CD1c-positive myeloid dendritic cell (primary cell): ENCODE data around the gene FHAD1.
"Not testable (repeated sequence)": the region's sequence is repeated elsewhere in the genome, so short reads cannot be mapped to it uniquely, and the experiment has no call there.

Experiments used
- DNase-seq: peaks from one replicate; pipeline ENCODE4 v3.0.0-alpha.2; 2016; ENCODE audit errors: extremely low spot score

The FHAD1 gene

DNA sequence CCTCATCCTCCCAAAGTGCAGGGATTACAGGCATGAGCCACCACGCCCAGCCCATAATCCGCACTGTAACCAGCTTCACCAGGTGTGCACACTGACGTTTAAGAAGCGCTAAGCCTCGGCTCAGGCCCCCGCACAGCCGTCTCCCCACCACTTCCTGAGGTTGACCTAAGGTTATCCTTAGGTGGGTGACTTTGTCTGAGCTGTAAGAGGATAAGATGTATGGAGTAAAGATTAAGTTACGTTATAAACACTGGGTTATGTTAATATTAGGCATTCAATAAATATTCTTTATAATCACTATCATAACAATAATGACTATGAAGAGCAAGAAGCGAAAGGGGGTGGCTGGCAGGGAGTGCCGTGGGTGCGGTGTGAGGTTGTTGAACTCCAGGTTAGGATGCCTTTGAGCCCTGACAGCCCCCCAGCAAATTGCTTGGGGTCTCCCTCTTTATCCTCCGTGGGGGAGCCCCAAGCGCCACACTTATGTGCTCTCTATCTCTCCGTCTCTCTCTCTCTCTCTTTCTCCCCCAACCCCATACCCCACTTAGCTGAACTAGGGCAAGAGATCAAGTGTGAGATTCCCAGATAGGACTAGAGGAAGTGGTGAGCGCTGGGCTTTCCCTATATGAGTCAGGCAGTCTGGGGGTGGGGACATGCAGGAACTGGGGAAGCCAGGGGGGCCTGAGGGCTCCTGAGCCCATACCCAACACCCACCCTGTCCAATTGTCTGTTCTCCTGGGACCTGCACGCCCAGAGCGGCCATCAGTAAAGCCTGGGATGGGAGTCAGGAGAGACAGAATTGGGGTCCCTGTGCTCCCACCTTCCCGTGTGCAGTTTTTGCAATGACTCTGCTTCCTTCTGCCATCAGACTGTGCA lies 170.3 kb downstream of the FHAD1 start:
- DNase-seq: peak; percentile 92

DNA sequence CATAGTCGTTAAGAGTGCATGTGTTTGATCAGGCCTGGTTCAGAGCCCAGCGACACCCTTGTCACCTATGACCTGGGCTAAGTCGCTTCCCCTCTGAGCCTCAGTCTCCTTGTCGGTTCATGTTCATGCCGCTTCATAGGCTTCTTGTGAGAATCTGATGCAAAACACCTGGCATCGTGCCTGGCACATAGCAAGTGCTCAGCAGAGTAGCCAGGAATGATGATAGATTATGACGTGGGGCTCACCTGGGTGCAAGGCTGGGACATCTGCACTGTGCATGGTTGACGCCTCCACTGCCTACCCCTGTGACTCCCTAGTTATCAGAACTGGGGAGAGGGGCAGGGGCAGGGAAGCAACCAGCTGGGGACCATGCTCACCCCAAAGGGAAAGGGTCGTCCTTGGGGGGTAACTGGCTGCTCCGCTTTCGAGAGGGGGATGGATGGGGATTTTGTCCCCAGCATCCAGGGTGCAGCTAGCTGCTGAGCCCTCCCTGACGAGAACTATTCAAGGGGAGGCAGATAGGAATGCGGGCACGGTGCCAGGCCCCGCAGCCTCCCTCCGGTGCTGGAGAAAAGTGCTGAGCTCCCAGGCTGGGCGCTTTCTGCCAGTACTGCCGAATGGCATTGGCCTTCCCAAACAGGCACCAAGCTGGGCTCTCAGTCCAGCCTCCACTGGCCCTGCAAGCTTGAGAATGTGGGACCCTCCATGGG lies 171.9 kb downstream of the FHAD1 start:
- no peak for DNase-seq

DNA sequence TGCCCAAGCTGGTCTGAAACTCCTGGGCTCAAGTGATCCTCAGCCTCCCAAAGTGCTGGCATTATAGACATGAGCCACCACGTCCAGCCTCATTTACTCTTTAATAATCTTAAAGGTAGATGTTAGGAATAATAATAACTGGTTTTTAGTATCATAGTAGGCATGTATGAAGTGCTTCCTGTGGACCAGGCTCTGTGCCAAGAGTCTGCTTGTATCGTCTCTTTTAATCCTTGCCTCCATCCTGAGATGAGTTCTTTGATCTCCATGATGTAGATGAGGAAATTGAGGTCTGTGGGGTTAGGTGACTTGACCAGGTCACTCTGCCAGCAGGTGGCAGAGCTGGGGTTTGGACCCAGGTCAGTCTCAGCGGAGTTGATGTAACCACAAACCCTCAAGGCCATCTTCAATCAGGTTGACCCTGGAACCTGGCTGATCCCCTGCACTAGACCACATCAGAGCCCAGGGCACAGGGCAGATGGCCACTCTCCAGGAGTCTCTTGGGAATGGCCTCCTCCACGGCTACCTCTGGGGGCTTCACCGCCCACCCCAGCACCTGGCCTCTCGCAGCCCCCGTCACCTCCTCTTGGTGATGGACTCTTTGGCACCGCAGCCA lies 173.9 kb downstream of the FHAD1 start:
- no peak for DNase-seq

DNA sequence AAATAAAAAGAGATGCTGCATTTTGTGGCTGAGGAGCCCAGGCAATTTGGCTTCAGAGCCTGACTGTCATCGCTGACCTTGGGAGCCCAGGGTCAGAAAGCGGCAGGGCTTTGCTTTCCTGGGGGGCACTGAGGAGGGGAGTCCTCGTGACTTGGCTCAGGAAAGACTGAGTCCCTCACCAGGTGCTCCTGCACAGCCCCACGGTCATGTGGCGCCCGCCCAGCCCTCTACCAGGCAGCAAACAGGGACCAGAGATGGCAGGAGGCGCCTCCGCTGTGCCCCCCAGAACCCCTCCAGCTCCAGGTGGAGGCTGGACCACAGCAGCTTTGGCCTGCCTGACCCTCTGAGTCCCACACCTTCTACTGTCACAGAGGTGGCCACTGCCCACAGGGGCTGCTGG lies 175.8 kb downstream of the FHAD1 start:
- no peak for DNase-seq

DNA sequence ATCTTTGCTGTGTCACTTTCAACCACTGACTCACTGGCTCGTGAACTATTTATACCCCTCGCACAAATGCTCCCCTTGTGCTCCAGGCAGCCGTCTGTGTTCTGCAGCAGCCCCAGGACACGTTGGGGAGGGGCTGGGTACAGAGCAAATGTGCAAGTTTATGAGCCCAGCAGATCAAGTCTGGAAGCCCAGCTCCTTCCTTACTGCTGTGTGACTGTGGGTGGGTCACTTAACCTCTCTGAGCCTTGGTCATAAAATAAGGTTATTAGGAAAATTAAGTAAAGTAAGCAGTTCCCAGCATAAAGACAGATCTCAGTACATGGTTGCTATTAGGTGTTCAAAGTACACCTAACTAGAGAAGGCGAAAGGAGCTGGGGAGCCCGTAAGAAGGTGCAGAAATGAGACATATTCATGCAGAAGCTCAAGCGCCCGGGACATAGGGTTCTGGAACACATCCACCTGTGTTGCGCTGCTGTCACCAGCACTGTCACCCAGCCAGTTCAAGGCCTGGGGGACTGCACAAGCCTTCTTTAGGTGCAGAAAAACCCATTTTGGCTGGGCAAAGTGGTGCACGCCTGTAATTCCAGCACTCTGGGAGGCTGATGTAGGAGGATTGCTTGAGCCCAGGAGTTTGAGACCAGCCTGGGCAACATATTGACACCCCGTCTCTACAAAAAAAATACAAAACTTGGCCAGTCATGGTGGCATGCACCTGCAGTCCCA lies 176.5 kb downstream of the FHAD1 start:
- DNase-seq: no peak

DNA sequence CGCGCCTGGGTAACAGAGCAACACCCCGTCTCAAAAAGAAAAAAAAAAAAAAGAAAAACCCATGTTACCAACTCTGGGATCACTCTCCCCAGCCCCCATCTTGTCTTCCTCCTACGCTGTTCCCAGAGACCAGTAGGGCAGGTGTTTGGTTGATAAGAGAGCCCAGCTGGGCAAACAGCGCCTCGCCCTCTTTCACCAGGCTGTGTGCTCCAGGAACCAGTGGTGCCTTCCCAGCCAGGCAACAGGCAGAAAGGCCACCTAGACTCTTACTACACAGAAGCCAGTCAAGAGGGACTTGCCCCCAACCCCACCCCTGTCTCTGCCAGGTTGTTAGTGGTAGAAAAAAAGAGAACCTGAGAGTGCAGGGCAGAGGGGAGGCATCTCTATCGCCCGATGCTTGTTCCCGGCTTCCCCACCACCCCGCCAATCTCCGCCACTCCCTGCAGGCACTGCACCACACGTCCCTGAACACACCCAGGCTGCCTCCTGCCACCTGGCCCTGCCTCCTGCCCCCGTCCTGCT lies 177.2 kb downstream of the FHAD1 start:
- DNase-seq: no peak

DNA sequence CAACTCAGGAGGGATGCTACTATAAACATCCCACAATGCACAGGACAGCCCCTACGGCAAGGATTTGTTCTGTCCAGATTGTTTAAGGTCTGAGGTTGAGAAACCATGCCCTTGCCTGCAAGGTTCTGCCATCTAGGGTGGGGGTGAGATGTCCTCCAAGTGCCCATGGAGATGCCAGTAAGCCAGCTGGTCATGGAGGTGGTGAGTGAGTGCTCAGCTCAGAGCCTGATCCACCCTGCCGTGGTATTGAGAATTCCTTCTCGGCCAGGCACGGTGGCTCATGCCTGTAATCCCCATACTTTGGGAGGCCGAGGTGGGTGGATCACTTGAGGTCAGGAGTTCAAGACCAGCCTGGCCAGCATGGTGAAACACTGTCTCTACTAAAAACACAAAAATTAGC lies 178.0 kb downstream of the FHAD1 start:
- DNase-seq: no peak

DNA sequence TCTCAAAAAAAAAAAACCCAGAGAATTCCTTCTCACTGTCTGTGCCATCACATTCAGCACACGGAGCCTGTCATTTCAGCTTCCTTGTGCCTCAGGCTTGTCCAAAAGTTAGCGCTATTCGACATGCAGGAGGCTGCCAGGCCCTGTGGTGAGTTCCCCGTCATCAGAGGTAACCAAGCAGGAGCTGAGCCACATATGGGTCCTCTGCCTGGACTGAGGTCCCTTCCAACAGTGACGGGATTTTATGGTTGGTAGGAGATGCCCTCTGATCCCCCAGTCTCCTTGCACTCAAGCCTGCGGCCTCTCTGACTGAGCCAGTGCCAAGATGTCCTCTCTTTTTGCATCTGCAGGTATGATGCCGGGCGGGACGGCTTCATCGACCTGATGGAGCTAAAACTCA lies 178.5 kb downstream of the FHAD1 start:
- DNase-seq: no peak

DNA sequence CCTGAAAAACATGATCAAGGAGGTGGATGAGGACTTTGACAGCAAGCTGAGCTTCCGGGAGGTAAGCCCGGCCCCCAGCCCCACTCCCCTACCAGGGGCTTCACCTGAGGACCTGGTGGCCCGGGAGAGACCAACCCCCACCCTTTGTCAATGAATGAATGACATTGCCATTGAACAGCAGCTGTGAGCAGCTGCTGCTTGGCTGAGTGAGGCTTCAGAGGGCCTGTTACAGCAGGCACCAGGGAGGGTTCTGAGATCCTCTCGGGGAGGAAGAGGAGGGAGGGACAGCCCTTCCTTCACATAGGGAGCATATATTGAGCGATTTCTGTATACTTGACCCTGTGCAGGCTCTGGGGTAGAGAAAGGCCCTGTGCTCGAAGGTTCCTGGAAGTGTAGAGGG lies 178.9 kb downstream of the FHAD1 start:
- DNase-seq: no peak

DNA sequence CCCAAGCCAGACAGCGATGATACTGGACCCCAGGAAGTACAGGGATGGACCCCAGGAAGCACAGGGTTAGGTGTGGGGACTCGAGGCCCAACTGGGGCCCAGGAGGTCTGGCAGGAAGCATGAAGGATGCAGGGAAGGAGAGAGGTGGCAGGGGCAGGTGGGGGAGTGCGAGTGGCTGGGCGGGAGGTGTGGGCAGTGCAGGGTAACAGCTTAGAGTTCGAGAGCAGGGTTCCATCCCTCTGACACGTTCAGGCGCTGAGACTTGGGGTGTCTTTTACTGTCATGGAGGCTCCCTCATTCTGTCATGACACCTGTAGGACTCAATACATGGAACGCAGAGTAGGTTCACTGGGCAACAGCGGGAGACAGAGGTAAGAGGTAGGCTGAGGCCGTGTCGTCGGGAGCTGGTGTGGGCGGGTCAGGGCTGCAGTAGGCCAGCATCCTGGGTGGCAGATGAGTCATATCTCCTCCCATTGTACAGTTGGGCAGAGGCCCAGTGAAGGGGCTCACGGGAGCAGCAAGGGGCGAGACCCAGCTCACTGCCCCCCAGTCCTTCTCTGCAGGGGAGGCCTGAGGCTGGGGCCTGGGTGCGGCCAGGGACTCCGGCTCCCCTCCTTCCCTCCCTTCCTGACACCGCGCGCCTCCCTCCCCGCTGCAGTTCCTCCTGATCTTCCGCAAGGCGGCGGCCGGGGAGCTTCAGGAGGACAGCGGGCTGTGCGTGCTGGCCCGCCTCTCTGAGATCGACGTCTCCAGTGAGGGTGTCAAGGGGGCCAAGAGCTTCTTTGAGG lies 179.7 kb downstream of the FHAD1 start:
- DNase-seq: no peak

DNA sequence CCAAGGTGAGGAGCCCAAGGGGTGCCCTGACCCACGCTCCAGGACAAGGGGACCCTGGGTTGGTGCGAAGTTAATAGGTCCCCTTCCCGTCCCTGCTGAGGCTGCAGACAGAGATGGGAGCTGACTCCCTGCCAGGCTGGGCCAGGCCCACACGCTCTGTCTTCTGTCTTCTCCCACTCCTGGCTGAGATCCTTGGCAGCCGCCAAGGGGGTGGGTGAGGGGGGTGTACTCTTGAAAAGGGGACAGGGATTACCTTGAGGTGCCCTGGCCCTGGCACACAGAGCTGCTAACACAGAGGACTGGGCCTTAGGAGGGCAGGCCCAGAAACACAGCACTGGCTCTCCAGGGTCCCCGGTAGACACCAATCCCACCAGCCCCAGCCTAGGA lies 180.2 kb downstream of the FHAD1 start:
- no peak for DNase-seq

DNA sequence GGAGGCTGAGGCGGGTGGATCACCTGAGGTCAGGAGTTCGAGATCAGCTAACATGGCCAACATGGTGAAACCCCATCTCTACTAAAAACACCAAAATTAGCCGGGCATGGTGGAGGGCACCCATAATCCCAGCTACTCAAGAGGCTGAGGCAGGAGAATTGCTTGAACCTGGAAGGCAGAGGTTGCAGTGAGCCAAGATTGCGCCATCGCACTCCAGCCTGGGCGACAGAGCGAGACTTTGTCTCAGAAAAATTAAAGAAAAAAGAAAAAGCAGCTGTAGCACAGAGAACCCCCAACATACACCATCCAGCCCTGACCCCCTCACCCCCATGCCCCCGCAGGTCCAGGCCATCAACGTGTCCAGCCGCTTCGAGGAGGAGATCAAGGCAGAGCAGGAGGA lies 181.2 kb downstream of the FHAD1 start:
- DNase-seq: not testable (repeated sequence)

DNA sequence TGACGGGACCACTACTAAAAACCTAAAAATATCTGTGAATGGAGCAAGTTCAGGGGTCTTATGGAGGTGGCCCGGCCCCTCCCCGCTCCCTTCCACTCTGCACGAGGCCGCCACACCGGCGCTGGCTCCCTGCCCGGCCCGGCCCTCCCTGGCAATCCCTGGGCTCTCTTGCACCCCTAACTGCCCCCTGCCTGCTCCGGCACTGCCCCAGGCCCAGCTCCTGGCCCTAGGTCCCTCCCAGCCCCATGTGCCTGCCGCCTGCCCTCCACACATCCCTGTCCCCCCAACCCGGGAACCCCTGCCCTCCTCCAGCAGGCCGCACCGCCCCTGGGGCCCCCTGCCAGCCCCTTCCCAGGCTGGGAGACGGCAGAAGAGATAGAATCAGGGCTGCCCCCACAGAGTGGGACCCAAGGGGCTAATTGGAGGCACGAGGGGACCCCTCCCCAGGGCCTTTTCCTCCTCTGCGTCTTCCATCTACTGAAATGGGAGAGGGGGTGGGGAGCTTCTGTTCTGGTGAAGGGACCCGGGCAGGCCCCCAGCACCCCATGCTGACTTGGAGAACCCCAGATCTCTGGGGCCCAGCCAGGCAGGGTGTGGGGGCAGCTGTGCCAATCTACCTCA lies 181.9 kb downstream of the FHAD1 start:
- DNase-seq: no peak

DNA sequence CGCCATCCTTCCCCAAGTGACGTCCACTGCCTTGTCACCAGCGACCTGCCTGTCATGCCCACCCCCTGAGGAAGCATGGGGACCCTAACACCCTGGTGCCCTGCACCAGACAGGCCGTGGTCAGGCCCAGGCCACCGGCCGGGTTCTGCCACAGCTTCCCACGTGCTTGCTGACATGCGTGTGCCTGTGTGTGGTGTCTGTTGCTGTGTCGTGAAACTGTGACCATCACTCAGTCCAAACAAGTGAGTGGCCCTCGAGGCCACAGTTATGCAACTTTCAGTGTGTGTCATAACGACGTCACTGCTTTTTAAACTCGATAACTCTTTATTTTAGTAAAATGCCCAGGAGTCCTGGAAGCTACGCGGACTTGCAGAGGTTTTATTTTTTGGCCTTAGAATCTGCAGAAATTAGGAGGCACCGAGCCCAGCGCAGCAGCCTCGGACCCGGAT lies 182.7 kb downstream of the FHAD1 start:
- DNase-seq: peak; percentile 84

DNA sequence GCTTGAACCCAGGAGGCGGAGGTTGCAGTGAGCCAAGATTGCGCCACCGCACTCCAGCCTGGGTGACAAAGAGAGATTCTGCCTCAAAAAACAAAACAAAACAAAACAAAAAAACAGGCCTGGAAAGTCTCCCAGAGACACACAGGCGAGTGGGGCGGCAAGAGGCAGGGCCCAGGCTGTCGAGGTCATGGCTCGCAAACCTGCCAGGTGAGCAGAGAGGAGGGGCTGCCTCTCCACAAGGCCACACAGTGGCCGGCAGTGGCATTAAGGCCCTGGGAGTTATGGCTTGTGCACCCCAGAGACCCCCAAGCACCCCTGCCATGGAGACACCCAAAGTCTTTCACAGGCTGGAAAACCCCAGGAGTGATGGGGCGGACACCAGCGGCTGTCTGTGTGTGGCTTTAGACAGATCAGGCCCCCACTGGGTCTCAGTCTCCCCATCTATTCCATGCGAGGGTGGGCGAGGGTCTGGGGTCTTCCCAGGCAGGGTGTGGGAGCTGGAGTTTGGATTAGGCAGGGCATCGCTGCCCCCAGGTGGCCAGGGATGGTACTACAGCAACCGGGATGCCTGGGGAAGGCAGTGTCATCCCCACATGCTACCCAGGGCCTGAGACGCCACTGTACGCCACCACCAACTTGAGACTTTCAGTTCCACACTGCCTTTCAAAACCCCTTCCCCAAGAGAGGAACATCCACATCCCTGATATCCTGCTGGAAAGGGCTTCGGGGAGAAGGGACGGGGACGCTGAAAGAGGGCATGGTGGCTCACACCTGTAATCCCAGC lies 184.0 kb downstream of the FHAD1 start:
- DNase-seq: peak; percentile 74

DNA sequence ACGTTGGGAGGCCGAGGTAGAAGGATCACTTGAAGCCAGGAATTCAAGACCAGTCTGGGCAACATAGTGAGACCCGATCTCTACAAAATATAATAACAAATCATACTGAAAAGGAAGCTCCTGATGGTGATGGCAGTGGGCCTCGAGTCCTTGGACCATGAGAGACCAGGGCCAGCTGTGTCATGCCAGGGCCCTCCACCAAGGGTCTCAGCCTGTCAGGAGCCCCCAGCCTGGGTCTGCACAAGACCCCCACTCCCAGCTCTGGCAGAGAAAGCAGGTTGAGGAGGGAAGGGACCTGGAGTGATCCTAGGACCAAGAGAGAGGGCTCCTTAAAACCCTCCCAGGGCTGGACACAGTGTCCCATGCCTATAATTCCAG lies 184.5 kb downstream of the FHAD1 start:
- no peak for DNase-seq

DNA sequence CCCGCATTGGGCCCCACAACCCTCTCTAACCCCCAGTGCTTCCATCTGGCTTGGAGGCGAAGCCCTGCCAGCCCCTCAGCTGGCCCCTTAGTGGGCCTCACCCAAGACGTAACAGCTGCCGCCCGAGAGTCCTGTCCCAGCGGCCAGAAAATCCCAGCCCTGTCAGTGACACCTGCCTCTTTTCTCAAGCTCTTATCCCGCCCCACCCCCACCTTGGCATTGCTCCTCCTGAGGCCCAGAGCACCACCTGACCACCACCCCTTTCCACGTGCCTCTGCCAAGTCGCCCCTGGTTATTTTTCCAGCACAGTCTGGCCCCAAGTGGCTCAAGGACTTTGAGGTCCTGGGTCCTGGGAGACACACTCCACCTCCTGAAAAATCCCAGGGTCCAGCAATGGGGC lies 185.3 kb downstream of the FHAD1 start:
- no peak for DNase-seq

DNA sequence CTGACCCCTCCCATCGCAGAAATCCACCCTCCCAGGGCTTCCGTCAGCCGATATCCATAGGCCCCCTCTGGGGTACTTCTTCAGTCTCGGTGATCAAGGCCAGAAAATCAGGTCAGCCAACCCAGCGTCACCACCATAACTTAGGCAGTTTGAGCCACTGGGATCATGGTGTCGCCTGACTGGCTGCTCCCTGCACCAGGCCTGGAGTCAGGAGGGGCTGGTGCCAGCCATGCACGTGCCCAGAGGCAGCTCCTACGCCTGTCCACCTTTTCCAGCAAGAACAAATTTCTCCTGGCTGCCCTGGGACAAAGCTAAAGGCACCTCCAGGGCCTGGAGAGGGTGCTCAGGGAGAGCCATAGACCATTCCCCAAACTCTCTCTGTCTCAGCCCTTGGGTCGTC lies 186.4 kb downstream of the FHAD1 start:
- DNase-seq: no peak

DNA sequence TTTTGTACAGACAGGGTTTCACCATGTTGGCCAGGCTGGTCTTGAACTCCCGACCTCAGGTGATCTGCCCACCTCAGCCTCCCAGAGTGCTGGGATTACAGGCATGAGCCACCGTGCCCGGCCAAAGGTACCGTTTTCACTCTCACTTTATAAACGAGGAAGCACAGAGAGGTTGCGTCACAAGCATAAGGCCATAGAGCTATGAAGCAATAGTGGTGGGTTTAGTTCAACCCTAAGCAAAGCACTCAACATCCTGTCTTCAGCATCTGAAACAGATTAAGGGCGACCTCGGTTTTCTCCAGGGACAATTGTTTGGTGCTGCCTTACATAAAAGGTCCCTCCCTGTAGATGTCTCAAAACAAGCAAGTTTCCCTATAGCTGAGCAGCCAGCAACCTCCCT lies 187.7 kb downstream of the FHAD1 start:
- DNase-seq: peak; percentile 84
